Activated naive CD4-positive, alpha-beta T cell treated with Interleukin-2 at 50 U/mL for 16 hours (primary cell): ENCODE results near the gene LSP1.

Experiments
- DNase-seq: peaks from one replicate; pipeline ENCODE4 v3.0.0-alpha.2; 2020

Gene LSP1

DNA sequence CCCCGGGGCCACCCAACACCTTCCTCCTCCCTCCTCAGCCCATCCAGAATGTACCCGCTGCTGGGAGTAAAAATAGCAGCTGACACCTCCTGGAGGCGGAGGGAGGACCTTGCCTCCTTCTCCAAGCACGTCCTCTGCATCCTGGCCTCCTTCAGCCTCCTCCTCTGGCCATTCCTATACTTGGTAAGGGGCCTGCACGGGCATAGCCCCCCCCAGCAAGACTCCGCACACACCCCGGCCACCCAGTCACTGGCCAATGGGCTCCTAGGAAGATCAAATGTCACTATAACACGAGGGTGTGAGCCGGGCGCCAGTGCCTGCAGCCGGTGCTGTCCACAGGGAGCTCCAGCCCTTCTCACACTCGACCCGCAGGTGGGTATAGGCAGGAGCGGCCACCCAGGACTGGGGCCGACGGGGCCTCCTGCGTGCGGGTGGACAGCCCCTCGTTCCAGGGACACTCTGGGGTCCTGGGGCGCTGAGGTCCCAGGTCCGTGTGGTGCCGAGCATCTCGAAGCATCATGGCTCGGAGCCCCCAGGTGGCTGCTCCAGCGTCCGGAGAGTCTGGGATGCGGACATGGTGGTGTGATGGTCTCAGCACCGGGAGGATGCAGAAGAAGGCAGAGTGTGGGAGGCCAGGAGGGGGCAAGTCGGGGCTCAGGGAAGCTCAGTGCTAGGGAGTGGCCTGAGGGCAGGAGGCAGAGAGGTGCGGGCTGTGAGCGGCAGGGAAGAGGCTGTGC is 66.7 kb downstream of the LSP1 start, which contains the start of gene TNNT3:
Gene TNNT3 (plus strand): TSS at position 313 of the 737 bp plus-strand sequence. CDS start 3,172 bp downstream, outside the sequence.
- no peak for DNase-seq

GRCh38 chr11:1920128-1920908 is 67.4 kb downstream of the LSP1 start:
- DNase-seq = no peak

- DNase-seq = no peak
These were observed 68.2 kb downstream of the LSP1 start for GRCh38 chr11:1920909-1921573.

GRCh38 chr11:1921574-1922141 is 68.8 kb downstream of the LSP1 start:
- no peak for DNase-seq

DNA sequence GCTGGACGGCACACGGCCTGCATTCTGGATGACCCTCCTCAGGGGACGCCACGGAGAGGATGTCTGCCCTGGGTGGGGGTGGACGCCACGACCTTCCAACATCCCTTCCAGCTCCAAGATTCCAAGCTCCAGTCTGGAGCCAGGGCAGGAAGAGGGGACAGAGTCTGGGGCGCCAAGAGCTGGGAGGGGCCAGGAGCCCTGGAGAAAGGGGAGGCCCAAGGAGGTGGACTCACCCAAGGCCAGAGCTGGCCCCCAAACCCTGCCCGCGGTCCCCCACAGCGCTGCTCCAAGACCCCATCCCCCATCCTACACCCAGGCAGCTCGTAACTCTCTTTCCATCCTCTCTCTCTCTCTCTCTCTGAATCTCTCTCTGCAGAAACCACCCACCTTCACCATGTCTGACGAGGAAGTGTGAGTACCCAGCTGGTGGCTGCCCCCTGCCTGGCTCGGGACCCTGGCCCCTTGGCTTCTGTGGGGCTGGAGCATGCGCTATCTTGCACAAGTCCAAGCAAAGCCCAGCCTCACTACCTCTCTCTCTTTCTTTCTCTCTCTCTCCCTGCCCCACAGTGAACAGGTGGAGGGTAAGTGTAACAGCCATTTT is 69.7 kb downstream of the LSP1 start:
- DNase-seq = no peak

GRCh38 chr11:1923201-1923956 is 70.5 kb downstream of the LSP1 start:
- DNase-seq = no peak

DNA sequence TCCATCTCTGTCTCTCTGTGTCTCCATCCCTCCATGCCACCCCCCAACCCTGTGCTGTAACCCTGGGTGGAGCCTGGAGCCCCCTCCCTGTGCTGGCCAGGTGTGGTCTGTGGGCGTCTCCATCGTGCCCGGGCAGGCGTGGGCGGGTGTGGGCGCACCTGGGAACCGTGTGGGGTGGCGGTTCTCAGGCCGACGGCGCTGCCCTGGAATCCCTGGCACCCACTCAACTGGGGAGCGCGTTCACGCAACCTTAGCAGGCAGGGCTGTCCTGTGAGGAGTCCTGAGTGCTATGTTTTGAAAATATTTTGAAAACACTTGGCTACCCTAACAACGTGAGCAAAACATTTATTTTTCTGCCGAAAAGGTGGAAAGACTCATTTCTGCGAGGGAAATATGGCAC is 71.3 kb downstream of the LSP1 start:
- no peak for DNase-seq

- no peak for DNase-seq
These were observed 71.9 kb downstream of the LSP1 start for GRCh38 chr11:1924646-1925372.

- no peak for DNase-seq
These were observed 72.7 kb downstream of the LSP1 start for GRCh38 chr11:1925373-1926155.

DNA sequence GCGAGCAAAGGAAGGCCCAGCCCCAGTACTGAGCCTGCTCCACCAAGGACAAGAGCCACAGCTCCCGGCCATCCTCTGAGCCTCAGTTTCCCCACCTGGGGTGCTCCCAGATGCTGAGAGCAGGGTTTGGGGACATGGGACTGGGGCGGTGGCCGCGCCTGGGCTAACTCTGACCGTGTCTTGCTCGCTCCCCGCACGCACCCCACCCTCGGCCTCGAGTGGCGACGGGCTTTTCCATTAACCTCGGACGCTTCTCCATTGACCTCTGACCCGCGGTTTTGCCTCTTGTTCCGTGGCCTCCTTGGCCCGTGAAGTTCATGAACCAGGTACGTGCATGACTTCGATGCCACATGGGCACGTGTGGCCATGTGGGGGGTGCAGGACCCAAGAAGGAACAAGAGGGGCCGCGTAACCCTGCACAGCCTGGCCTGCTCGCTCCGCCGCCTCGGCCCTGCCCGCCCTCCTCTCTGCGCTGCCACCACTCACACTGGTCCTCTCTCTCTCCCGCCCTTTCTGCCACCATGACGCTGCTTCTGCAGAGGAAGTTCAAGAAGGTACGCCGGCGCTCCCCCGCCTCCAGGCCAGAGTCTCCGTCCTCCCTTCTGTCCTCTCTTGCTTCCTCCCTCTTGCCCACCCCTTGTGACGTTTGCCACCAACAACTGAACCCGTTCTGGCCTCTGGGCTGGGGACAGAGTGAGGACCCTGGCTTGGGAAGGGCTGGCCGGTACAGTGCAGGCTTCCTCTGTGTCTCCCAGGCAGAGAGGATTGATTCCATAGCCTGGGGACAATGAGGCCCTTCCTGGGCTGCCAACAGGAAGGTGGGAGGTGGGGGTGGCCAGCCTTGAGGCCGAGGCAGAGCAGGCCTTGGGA is 73.5 kb downstream of the LSP1 start:
- DNase-seq = no peak

DNA sequence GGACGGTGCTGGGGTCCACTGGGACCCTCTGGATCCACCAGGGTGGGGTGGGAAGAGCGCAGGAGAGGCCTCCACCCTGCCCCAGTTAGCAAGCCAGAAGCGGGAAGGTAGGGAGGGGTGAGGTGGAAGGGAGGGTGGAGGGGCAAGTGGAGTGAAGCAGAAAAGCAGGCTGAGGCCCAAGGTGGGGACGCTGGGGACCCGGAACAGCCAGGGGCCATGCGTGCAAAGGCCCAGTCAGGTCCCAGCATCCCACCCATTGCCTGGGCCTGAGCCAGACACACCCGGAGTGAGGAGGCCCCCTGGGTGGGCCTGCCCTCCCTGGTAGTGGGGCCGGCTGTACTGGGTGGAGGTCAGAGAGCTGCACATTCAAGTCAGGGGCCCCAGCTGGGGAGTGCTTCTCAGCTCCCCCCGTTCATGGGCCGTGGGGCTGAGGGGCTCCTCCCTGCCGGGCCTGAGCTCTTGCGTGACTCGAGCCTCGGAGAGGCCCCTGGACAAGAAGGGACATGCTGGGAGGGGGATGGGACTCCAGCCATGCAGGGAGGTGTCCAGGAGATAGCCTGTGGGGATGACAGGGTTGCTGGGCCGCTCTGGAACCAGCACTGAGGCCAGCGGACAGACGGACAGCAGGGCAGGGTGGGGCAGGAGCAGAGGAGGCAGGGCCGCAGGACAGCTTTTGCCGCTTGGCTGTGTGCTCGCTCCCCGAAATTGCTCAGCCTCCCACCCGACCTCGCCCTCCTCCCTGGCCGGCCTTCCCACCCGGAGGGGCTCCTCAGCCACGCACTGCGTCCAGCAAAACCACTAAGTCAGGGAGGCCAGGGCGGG is 74.4 kb downstream of the LSP1 start:
- no peak for DNase-seq

DNA sequence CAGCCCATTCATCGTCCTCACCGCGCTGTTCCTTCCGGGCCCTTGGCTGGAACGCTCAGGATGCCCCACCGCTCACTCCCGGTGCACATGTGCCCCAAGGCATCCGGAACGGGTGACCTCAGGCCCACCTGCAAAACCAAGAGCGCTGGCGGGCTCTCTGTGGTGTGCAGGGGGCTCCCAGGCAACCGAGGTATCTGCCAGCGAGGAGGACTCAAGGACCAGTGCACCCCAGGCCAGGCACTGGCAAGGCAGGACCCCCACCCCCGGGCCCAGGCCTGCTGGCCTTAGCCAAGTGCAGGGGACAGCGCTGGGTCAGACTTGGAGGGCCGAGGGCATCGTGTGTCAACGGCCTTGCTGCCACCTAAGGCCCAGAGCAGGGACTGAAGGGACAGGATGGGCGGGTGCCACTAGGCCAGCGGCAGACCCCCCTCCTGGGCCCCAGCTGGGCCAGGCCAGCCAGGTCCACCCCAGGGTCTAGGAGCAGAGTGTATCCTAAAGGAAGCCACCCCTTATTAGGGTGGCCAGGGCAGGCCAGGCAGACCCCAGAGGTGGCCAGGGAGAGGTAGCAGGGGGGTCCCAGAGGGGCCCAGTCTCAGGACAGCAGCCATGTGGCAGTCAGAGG is 75.1 kb downstream of the LSP1 start:
- no peak for DNase-seq

- no peak for DNase-seq
These were observed 75.6 kb downstream of the LSP1 start for GRCh38 chr11:1928470-1928890.

DNA sequence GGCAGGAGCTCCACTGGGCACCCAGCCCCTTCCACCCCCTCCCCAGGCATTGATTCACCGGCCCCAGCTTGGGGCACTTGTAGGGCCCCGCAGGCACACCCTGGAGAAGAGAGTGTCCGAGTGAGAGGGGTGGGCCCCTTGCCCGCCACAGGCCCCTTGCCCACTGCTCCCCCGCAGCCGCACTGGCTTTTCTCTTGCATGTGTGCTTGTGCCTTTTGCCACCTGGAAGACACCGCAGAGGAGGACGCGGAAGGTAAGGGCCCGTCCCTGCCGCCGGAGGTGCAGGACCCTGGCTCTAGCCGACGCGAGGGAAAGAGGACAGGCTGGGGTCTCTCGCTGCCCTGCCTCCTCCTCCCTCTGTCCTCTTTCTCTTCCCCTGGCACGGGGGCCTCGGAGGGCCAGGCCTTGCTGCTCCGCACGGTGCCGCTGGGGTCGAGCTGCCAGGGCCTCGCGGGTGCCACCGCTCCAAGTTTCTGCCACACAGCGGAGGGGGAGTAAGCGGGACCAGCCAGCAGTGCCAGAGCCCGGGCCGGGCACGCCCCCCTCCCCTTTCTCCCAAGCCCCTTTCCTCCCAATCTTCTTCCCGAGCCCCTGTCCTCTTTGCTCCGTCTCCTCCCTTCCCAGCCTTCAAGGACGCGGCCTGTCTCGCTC is 76.1 kb downstream of the LSP1 start:
- no peak for DNase-seq

DNA sequence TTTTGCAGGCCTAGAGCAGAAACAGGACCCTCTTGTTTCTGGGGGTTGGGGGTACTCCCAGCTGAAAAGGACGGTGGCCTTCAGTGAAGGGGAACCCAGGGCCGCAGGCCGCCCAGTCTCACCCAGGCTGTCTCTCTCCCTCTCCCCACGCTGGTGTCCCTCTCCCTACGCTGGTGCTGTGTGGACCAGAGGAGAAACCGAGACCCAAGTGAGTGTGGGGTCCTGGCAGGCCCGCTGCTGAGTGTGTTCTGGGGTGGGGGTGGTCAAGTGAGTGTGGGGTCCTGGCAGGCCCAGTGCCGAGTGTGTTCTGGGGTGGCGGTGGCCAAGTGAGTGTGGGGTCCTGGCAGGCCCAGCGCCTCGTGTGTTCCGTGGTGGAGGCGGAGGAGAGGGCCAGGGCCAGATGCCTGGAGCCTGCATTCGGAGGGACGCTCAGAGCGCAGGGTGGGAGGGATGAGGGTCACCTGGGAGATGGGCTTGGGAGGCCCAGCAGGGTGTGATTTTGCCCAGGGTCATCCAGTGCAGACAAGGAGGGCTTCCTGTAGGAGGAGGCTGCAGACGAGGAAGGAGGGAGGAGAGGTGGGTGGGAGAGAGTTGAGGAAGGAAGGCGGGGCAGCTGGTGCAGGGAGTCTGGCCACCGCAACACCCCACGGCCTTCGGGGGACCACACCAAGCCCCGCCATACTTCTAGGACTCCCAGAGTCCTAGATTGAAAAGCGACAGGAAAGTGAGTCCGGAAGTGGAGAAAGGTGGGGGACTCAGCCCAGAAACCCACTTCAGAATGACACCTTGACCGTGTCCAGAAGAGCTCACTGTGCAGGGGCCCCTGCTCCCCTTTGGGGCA is 77.0 kb downstream of the LSP1 start:
- no peak for DNase-seq

GRCh38 chr11:1930462-1930830 is 77.6 kb downstream of the LSP1 start:
- DNase-seq = no peak
